ENCODE results near the gene GALNT2. TPM values are rescaled to one million over a fixed set of nuclear protein-coding genes. Genes with fewer than 3 reads are reported as not detected.
A peak's percentile ranks its signal among the peaks of the same experiment; 100 is the strongest.

GALNT2 gene
- total RNA-seq, 4 donors from 2014 or later: 50.7 to 85.0 (median 71.8) TPM

- TF ChIP-seq CTCF (IDR thresholded peaks at IDR 0.05): no peak
- DNase-seq (ENCODE audit: low spot score): no peak
- ATAC-seq (ENCODE audit: low FRiP score): no peak
Measured at GRCh38 chr1:230226814-230227213, 159.8 kb downstream of the GALNT2 start.

GRCh38 chr1:230228236-230228897 lies 161.3 kb downstream of the GALNT2 start:
- DNase-seq (ENCODE audit: low spot score) (no peak), ATAC-seq (ENCODE audit: low FRiP score) (no peak)
- TF ChIP-seq CTCF (IDR thresholded peaks at IDR 0.05): no peak

- DNase-seq (ENCODE audit: low spot score): no peak
- no peak for TF ChIP-seq CTCF (IDR thresholded peaks at IDR 0.05)
- ATAC-seq (ENCODE audit: low FRiP score): no peak
Measured at GRCh38 chr1:230230273-230230672, 163.2 kb downstream of the GALNT2 start.

GRCh38 chr1:230230948-230231773 lies 164.1 kb downstream of the GALNT2 start:
- DNase-seq (ENCODE audit: low spot score) (no peak), ATAC-seq (ENCODE audit: low FRiP score) (no peak)
- no peak for TF ChIP-seq CTCF (IDR thresholded peaks at IDR 0.05)

GRCh38 chr1:230231774-230232145 lies 164.7 kb downstream of the GALNT2 start:
- TF ChIP-seq CTCF (IDR thresholded peaks at IDR 0.05): no peak
- DNase-seq (ENCODE audit: low spot score) (no peak), ATAC-seq (ENCODE audit: low FRiP score) (peak; percentile 63)

GRCh38 chr1:230232371-230232771 lies 165.3 kb downstream of the GALNT2 start:
- TF ChIP-seq CTCF (IDR thresholded peaks at IDR 0.05): no peak
- no peak for ATAC-seq (ENCODE audit: low FRiP score)
- no peak for DNase-seq (ENCODE audit: low spot score)

GRCh38 chr1:230233786-230234185 lies 166.7 kb downstream of the GALNT2 start:
- no peak for DNase-seq (ENCODE audit: low spot score)
- no peak for ATAC-seq (ENCODE audit: low FRiP score)
- no peak for TF ChIP-seq CTCF (IDR thresholded peaks at IDR 0.05)

All from omental fat pad (tissue), 4 donors.